ENCODE measurements around the gene CNTD1.
"Not testable (repeated sequence)": the region's sequence is repeated elsewhere in the genome, so short reads cannot be mapped to it uniquely, and the experiment has no call there.

The CNTD1 gene

GRCh38 chr17:42767512-42767911 is 31.1 kb upstream of the CNTD1 start:
- no peaks in the 10 kb centered on the region for H3K36me3 ChIP-seq (ENCODE audit: control insufficient read depth, low read depth, low read length)
- H3K4me1 ChIP-seq (ENCODE audit: control insufficient read depth, low read depth, low read length): peaks cover 9% of the 10 kb centered on the region
- H3K9ac ChIP-seq (ENCODE audit: low read length): no peak overlapping the region
- no peak overlapping the region for H3K4me3 ChIP-seq (ENCODE audit: low read length)
- no peak overlapping the region for H3K27ac ChIP-seq (ENCODE audit: low read length)
- H3K9me3 ChIP-seq (ENCODE audit: control insufficient read depth, low read depth, low read length): no peaks in the 10 kb centered on the region
- peaks cover under 1% of the 10 kb centered on the region for H3K27me3 ChIP-seq (ENCODE audit: control insufficient read depth, insufficient read depth, low read length)

GRCh38 chr17:42768006-42768405 is 30.7 kb upstream of the CNTD1 start:
- H3K9me3 ChIP-seq (ENCODE audit: control insufficient read depth, low read depth, low read length); H3K4me1 ChIP-seq (ENCODE audit: control insufficient read depth, low read depth, low read length); H3K4me3 ChIP-seq (ENCODE audit: low read length); H3K27me3 ChIP-seq (ENCODE audit: control insufficient read depth, insufficient read depth, low read length); H3K9ac ChIP-seq (ENCODE audit: low read length); H3K27ac ChIP-seq (ENCODE audit: low read length); H3K36me3 ChIP-seq (ENCODE audit: control insufficient read depth, low read depth, low read length): not testable (repeated sequence)

- H3K9me3 ChIP-seq (ENCODE audit: control insufficient read depth, low read depth, low read length); H3K9ac ChIP-seq (ENCODE audit: low read length): not testable (repeated sequence)
These were observed 28.7 kb upstream of the CNTD1 start for GRCh38 chr17:42769964-42770363.

DNA sequence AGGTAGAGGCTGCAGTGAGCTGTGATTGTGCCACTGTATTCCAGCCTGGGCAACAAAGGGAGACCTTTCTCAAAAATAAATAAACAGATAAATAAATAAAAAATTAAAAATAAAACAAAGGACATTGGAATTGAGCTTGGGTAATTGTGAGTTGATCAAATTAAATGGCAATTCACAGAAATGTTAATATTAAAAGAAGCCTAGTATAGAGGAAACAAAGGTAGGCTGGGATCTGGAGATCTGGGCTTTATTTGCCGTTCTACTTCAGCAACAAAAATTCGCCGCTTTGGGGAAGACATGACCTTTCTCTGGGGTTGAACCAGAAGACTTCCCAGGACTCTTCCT is 25.7 kb upstream of the CNTD1 start:
- peaks cover 10% of the 10 kb centered on the region for H3K36me3 ChIP-seq (ENCODE audit: control insufficient read depth, low read depth, low read length)
- no peaks in the 10 kb centered on the region for H3K27me3 ChIP-seq (ENCODE audit: control insufficient read depth, insufficient read depth, low read length)
- H3K4me3 ChIP-seq (ENCODE audit: low read length): peak overlapping the region; percentile 83
- H3K9ac ChIP-seq (ENCODE audit: low read length): peak overlapping the region; percentile 77
- H3K4me1 ChIP-seq (ENCODE audit: control insufficient read depth, low read depth, low read length): no peaks in the 10 kb centered on the region
- H3K27ac ChIP-seq (ENCODE audit: low read length): no peak overlapping the region
- H3K9me3 ChIP-seq (ENCODE audit: control insufficient read depth, low read depth, low read length): no peaks in the 10 kb centered on the region

More at GRCh38 chr17:42769964-42770363, 28.7 kb upstream of the CNTD1 start:
- not testable (repeated sequence) for H3K4me1 ChIP-seq (ENCODE audit: control insufficient read depth, low read depth, low read length); H3K27me3 ChIP-seq (ENCODE audit: control insufficient read depth, insufficient read depth, low read length); H3K36me3 ChIP-seq (ENCODE audit: control insufficient read depth, low read depth, low read length); H3K27ac ChIP-seq (ENCODE audit: low read length); H3K4me3 ChIP-seq (ENCODE audit: low read length)

DNA sequence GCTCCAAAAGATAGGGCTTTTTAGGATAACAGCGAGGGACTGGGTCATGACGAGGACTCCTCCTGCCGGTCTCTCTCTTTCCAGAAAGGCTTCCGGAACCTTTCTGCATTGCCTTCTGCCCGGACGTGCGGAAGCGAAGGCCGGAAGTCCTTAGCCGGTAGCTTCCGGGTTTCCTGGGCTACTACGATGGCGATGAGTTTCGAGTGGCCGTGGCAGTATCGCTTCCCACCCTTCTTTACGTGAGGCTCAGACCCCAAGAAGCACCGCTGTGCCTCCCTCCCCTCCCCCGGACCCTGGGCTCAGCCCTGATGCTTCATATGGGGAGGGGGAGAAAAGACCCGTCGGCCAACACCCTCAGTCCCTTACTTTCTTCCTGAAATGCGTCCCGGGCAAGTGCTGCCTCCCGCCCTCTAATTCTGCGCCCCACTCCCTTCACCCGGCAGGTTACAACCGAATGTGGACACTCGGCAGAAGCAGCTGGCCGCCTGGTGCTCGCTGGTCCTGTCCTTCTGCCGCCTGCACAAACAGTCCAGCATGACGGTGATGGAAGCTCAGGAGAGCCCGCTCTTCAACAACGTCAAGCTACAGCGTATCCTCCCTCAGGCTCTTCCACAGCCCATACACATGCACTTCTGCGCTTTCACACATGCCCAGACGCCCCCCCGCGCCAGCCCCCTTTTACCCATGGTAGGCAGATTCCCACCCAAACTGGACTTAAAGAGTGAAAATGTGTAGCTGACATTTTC is 25.2 kb upstream of the CNTD1 start, which contains the start of gene VPS25:
Gene VPS25, plus strand, starts transcription at position 160 of the 746 bp plus-strand sequence. Its CDS starts 27 bp downstream, at position 187.
- Histone ChIP-seq H3K4me1 (ENCODE audit: control insufficient read depth, low read depth, low read length) (no peaks in the 10 kb centered on the region), H3K4me3 (ENCODE audit: low read length) (peak within 1 kb of the TSS; percentile 83), H3K9ac (ENCODE audit: low read length) (peak within 1 kb of the TSS; percentile 77), H3K9me3 (ENCODE audit: control insufficient read depth, low read depth, low read length) (no peaks in the 10 kb centered on the region), H3K27ac (ENCODE audit: low read length) (no peak within 1 kb of the TSS), H3K36me3 (ENCODE audit: control insufficient read depth, low read depth, low read length) (peaks cover 10% of the 10 kb centered on the region), H3K27me3 (ENCODE audit: control insufficient read depth, insufficient read depth, low read length) (no peaks in the 10 kb centered on the region)

- peak overlapping the region; percentile 77 for H3K9ac ChIP-seq (ENCODE audit: low read length)
- H3K27me3 ChIP-seq (ENCODE audit: control insufficient read depth, insufficient read depth, low read length): no peaks in the 10 kb centered on the region
- H3K4me3 ChIP-seq (ENCODE audit: low read length): peak overlapping the region; percentile 83
- peaks cover 16% of the 10 kb centered on the region for H3K36me3 ChIP-seq (ENCODE audit: control insufficient read depth, low read depth, low read length)
- H3K4me1 ChIP-seq (ENCODE audit: control insufficient read depth, low read depth, low read length): no peaks in the 10 kb centered on the region
- no peaks in the 10 kb centered on the region for H3K9me3 ChIP-seq (ENCODE audit: control insufficient read depth, low read depth, low read length)
- no peak overlapping the region for H3K27ac ChIP-seq (ENCODE audit: low read length)
These were observed 24.5 kb upstream of the CNTD1 start for GRCh38 chr17:42774066-42774745.

- no peak overlapping the region for H3K4me3 ChIP-seq (ENCODE audit: low read length)
- H3K27me3 ChIP-seq (ENCODE audit: control insufficient read depth, insufficient read depth, low read length): peaks cover 2% of the 10 kb centered on the region
- H3K9ac ChIP-seq (ENCODE audit: low read length): no peak overlapping the region
- no peak overlapping the region for H3K27ac ChIP-seq (ENCODE audit: low read length)
- H3K4me1 ChIP-seq (ENCODE audit: control insufficient read depth, low read depth, low read length): peaks cover 6% of the 10 kb centered on the region
- peaks cover 20% of the 10 kb centered on the region for H3K36me3 ChIP-seq (ENCODE audit: control insufficient read depth, low read depth, low read length)
- H3K9me3 ChIP-seq (ENCODE audit: control insufficient read depth, low read depth, low read length): no peaks in the 10 kb centered on the region
These were observed 23.0 kb upstream of the CNTD1 start for GRCh38 chr17:42775534-42776098.

GRCh38 chr17:42778570-42778969 is 20.1 kb upstream of the CNTD1 start:
- peaks cover 20% of the 10 kb centered on the region for H3K36me3 ChIP-seq (ENCODE audit: control insufficient read depth, low read depth, low read length)
- no peaks in the 10 kb centered on the region for H3K9me3 ChIP-seq (ENCODE audit: control insufficient read depth, low read depth, low read length)
- H3K9ac ChIP-seq (ENCODE audit: low read length): no peak overlapping the region
- peaks cover 31% of the 10 kb centered on the region for H3K27me3 ChIP-seq (ENCODE audit: control insufficient read depth, insufficient read depth, low read length)
- H3K27ac ChIP-seq (ENCODE audit: low read length): no peak overlapping the region
- H3K4me3 ChIP-seq (ENCODE audit: low read length): no peak overlapping the region
- peaks cover 6% of the 10 kb centered on the region for H3K4me1 ChIP-seq (ENCODE audit: control insufficient read depth, low read depth, low read length)

GRCh38 chr17:42779304-42779935 is 19.2 kb upstream of the CNTD1 start:
- Histone ChIP-seq H3K27me3 (ENCODE audit: control insufficient read depth, insufficient read depth, low read length) (peaks cover 31% of the 10 kb centered on the region), H3K9ac (ENCODE audit: low read length) (no peak overlapping the region), H3K4me3 (ENCODE audit: low read length) (peak overlapping the region; percentile 66), H3K27ac (ENCODE audit: low read length) (no peak overlapping the region), H3K36me3 (ENCODE audit: control insufficient read depth, low read depth, low read length) (peaks cover 20% of the 10 kb centered on the region), H3K9me3 (ENCODE audit: control insufficient read depth, low read depth, low read length) (no peaks in the 10 kb centered on the region), H3K4me1 (ENCODE audit: control insufficient read depth, low read depth, low read length) (peaks cover 6% of the 10 kb centered on the region)

DNA sequence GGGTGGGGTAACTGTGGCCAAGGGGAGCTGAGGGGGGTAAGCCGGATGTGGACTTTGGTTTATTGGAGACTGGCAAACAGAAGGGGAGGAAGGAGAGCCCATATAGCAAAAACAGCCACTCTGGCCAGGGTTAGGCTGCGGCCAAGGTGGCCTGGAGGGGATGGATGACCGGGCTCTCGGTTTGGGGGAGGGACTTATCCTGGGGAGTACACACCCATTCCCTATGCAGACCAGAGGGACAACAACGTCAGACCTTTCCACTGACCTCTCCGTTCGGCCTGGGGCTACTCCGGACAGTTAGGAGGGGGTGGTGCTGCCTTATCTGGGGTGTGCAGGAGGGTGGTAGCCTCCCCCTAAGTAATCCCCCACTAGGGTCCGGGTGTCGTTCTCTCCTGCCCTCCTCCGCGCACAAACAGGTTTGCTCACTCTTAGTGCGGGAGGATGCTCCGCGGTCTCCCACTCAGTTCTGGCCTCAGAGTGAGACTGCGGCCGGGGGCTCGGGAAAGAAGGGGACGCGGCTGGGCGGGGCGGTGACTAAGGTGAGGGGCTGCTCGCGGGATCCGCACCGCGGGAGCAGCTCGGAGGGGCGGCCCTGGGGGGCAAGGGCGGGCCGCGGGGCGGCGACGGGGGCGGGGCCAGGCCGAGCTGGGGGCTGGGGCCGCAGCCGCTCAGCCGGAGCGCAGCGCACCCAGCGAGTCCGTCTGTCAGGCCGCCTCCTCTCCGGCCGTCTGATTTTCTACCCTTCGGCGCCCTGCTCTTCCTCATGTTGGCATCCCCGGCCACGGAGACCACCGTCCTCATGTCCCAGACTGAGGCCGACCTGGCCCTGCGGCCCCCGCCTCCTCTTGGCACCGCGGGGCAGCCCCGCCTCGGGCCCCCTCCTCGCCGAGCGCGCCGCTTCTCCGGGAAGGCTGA is 18.5 kb upstream of the CNTD1 start, which contains the start of gene WNK4:
Gene WNK4, plus strand, starts transcription at position 675 of the 915 bp plus-strand sequence. Its CDS starts 89 bp downstream, at position 764.
- no peak within 1 kb of the TSS for H3K27ac ChIP-seq (ENCODE audit: low read length)
- no peak within 1 kb of the TSS for H3K9ac ChIP-seq (ENCODE audit: low read length)
- H3K4me3 ChIP-seq (ENCODE audit: low read length): peak within 1 kb of the TSS; percentile 66
- peaks cover 6% of the 10 kb centered on the region for H3K4me1 ChIP-seq (ENCODE audit: control insufficient read depth, low read depth, low read length)
- H3K36me3 ChIP-seq (ENCODE audit: control insufficient read depth, low read depth, low read length): peaks cover 18% of the 10 kb centered on the region
- no peaks in the 10 kb centered on the region for H3K9me3 ChIP-seq (ENCODE audit: control insufficient read depth, low read depth, low read length)
- H3K27me3 ChIP-seq (ENCODE audit: control insufficient read depth, insufficient read depth, low read length): peaks cover 31% of the 10 kb centered on the region

Measured in iPS-18a (cell line).